Measurements from ENCODE around the gene CD6. TPM values are rescaled to one million over a fixed set of nuclear protein-coding genes. Genes with fewer than 3 reads are reported as not detected.

Gene CD6, protein sequence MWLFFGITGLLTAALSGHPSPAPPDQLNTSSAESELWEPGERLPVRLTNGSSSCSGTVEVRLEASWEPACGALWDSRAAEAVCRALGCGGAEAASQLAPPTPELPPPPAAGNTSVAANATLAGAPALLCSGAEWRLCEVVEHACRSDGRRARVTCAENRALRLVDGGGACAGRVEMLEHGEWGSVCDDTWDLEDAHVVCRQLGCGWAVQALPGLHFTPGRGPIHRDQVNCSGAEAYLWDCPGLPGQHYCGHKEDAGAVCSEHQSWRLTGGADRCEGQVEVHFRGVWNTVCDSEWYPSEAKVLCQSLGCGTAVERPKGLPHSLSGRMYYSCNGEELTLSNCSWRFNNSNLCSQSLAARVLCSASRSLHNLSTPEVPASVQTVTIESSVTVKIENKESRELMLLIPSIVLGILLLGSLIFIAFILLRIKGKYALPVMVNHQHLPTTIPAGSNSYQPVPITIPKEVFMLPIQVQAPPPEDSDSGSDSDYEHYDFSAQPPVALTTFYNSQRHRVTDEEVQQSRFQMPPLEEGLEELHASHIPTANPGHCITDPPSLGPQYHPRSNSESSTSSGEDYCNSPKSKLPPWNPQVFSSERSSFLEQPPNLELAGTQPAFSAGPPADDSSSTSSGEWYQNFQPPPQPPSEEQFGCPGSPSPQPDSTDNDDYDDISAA
- polyA plus RNA-seq (2013, experiment 1 of 2; ENCODE audit: insufficient read length), result 0.30 TPM
- 0.26 TPM for polyA plus RNA-seq (2013, experiment 2 of 2; ENCODE audit: insufficient read length)

DNA sequence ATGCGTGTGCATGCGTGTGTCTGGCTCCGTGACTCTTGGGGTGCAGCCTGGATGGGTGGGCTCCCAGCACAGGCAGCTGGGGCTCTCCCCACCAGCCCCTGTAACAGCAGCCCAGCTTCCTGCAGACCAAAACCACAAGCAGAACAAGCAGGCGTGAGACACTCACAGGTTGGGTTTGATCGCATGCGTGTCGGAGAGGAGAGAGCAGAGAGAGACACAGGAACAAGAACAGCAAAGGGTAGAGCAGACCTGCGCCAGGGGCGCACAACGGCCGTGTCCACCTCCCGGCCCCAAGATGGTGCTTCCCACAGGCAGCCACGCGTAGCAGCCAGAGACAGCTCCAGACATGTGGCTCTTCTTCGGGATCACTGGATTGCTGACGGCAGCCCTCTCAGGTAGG is at the start of gene CD6:
TSS of gene CD6 (plus strand) at position 161 of the 400 bp plus-strand sequence. CDS start at position 347, 186 bp downstream.
- no peak for DNase-seq

DNA sequence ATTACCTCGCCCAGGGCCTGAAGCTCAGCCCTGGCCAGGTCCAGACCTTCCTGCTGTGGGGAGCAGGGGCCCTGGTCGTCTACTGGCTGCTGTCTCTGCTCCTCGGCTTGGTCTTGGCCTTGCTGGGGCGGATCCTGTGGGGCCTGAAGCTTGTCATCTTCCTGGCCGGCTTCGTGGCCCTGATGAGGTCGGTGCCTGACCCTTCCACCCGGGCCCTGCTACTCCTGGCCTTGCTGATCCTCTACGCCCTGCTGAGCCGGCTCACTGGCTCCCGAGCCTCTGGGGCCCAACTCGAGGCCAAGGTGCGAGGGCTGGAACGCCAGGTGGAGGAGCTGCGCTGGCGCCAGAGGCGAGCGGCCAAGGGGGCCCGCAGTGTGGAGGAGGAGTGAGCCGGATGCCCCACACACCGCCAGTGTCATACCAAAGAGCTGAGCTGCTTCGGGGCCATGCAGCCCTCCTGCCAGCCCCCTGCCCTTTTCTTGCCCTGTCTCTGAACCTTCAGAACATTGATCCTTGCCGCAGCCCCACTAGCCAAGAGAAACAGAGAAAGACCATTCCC is 49.6 kb upstream of the CD6 start:
- no peak for DNase-seq

DNA sequence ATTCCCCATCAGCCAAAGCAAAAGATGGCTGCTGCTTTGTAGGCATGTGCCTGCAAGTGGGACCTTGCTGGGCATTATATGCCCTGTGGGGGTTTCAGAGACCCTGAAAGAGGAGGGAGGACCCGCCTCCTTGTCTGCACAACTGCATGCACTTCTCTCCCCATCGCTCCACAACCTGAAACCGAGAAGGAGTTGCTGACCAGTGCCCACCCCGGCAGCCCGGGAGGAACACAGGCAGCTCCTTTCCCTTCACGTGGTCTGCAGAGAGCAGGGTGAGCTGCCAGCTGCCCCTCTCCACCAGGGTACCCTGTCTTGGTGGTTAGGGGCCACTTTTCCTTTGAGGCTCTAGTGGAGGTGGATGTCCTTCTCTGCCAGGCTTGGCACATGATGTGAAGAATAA is 48.6 kb upstream of the CD6 start:
- no peak for DNase-seq

- DNase-seq, result no peak
These were observed 48.2 kb upstream of the CD6 start for GRCh38 chr11:60923326-60923725.

- no peak for DNase-seq
These were observed 47.7 kb upstream of the CD6 start for GRCh38 chr11:60923800-60924109.

- DNase-seq, result peak; percentile 67
These were observed 47.2 kb upstream of the CD6 start, which contains the start of gene TMEM132A for GRCh38 chr11:60924110-60924905. TSS of gene TMEM132A (plus strand) at chr11:60924460. CDS start at chr11:60924634, 174 bp downstream.

DNA sequence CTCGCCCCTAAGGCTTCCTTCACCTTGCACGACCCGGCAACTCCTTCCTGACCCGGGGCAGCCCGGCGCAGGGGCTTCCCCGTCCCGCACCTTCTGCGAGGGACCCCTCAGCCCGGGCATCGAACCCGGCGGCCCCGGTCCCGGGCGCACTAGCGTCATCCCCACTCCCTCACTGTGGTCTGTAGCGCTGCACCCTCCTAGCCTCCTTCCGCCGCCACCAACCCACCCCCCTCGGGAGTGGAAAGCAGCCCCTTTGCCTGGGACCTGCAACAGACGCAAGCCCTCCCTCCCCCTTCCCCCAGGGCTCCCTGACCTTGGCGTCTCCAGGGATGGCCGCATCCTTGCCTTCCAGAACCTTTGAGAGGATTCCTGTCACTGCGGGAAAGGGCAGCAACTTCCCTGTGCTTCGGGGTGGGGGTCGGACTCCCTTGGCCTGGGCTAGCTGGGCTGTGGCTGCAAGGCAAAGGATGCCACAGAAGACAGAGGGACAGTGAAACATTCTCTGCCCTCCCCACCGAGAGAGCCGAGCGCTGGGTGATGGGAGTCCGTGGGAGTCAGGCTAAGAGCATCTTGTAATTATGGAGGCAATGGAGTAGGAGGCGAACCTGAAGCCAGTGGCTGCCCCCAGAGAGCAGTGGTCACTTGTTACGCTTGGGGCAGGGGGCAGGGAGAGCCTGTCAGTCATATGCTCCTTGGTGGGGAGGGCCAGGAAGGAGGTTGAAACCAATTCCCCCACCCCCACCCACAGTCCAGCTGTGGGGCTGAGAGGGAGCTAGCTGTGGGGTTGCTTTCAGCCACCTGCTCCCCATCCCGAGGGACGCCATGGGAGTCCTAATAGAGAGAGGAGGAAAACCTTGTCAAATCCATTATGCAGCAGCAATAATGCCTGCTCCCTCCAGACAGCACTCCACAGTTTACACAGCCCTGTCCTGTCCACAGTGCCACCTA is 46.3 kb upstream of the CD6 start:
- no peak for DNase-seq

DNA sequence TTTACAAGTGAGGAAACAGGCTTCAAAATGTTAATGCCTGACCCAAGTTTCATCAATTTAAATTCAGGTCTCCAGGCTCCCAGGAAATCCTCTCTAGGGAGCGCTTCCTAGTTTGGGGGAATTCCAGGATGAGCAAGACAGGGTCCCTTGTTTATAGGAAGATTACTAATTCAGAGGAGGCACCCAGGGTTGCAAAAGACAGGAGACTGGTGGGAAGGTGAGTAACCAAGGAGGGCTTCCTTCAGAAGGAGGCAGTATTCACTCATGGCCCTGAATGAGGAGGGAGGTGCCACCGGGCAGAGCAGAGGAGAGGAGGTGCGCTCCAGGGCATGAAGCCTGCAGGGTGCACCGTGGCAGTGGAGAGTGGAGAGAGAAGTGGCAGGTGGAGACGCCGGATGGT is 45.6 kb upstream of the CD6 start:
- peak; percentile 36 for DNase-seq

GRCh38 chr11:60926500-60926899 is 45.0 kb upstream of the CD6 start:
- DNase-seq, result no peak

DNA sequence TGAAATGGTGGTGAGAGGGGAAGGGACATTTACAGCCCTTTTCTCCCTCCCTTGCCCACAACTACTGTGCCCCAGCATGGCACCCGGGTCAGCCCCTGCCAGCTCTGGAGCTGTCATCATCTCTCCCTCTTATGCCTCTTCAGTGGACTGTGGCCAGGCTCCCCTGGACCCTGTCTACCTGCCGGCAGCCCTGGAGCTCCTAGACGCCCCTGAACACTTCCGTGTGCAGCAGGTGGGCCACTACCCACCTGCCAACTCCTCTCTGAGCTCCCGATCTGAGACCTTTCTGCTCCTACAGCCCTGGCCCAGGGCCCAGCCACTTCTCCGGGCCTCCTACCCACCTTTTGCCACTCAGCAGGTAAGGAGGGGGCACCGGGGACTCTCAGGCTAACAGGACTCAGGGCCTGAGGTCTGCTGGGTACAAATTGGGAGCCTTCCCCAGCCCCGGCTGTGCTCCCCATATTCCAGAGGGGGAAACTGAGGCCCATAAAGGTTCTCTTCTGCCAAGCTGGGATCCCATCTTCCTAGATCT is 44.4 kb upstream of the CD6 start:
- DNase-seq, result no peak

GRCh38 chr11:60927600-60927999 is 43.9 kb upstream of the CD6 start:
- DNase-seq, result no peak

DNA sequence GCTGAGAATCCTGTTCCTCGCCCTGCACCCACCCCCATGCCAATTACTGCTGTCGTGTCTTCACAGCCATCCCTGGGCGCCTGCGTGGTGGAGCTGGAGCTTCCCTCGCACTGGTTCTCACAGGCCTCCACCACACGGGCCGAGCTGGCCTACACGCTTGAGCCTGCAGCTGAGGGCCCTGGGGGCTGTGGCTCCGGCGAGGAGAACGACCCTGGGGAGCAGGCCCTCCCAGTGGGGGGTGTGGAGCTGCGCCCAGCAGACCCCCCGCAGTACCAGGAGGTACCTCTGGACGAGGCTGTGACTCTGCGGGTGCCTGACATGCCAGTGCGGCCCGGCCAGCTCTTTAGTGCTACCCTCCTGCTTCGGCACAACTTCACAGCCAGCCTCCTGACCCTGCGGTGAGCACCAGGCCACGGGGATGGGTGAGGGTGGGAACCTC is 42.9 kb upstream of the CD6 start:
- DNase-seq, result no peak

GRCh38 chr11:60929764-60930163 is 41.7 kb upstream of the CD6 start:
- no peak for DNase-seq

GRCh38 chr11:60930394-60930793 is 41.1 kb upstream of the CD6 start:
- no peak for DNase-seq

- no peak for DNase-seq
These were observed 39.6 kb upstream of the CD6 start for GRCh38 chr11:60931917-60932316.

GRCh38 chr11:60932605-60933356 is 38.7 kb upstream of the CD6 start:
- no peak for DNase-seq

DNA sequence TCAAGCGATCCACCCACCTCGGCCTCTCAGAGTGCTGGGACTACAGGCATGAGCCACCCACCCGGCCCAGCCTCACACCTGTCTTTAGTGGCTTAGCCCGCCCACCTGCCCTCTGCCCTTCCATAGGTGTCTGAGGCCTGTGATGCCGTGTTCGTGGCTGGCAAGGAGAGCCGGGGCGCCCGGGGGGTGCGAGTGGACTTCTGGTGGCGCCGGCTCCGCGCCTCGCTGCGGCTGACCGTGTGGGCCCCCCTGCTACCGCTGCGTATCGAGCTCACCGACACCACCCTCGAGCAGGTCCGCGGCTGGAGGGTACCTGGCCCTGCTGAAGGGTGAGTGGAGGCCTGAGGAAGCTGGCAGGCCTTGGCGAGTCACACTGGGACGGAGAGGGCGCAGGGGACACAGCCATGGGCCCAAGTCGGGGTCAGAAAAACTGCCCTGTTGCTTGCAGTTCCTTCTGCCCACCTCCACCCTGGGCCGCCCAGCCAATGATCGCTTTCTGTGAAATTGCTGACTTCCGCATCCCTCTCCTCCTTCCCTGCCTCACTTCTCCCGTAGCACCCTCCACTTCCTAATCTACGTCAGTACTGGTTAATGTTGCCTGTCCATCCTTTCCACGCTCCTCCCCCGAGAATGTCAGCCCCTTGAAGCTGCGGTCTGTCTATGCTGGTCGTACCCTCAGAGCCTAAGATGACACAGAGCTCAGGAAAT is 37.9 kb upstream of the CD6 start:
- no peak for DNase-seq

DNA sequence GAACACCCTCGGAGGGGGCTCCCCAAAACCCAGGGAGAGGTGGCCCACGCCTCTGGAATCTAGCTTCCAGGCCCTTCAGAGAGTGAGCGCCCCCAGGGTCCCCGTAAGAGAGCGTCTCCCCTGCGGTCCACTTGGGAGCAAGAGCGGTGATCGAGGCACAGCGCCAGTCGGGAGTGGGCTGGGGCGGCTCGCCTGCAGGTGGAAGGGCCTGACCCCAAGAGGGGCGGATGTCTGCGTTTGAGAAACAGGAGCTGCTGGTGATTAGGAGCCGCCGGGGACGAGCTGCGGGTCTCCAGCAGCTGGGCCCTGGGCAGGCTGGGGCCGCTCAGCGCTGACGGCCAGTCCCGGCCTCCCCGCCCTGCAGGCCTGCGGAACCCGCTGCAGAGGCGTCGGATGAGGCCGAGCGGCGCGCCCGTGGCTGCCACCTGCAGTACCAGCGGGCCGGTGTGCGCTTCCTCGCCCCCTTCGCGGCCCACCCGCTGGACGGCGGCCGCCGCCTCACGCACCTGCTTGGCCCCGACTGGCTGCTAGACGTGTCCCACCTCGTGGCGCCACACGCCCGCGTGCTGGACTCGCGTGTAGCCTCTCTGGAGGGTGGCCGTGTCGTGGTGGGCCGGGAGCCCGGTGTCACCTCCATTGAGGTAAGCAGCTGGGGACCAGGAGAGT is 37.2 kb upstream of the CD6 start:
- no peak for DNase-seq
